Type B pancreatic cell (in vitro differentiated cells): ENCODE measurements around the gene PKNOX1. TPM values are rescaled to one million over a fixed set of nuclear protein-coding genes. Genes with fewer than 3 reads are reported as not detected.

Source experiments
- DNase-seq: peaks from one replicate; pipeline ENCODE4 v3.0.0; 2021; ENCODE audit warnings: mixed read lengths; ENCODE audit not compliant: unreplicated experiment; ENCODE audit errors: extremely low spot score
- H3K27ac Mint-ChIP-seq: 2 replicates; pipeline ENCODE4 v1.8.0; 2021; ENCODE audit warnings: mild to moderate bottlenecking, mixed read lengths
- H3K27me3 Mint-ChIP-seq: 2 replicates; pipeline ENCODE4 v1.8.0; 2021; ENCODE audit warnings: mixed read lengths
- H3K36me3 Mint-ChIP-seq: 2 replicates; pipeline ENCODE4 v1.8.0; 2021; ENCODE audit warnings: mixed read lengths
- H3K4me1 Mint-ChIP-seq: one replicate; pipeline ENCODE4 v1.8.0; 2021; ENCODE audit warnings: mixed read lengths; ENCODE audit not compliant: unreplicated experiment
- H3K4me3 Mint-ChIP-seq: 2 replicates; pipeline ENCODE4 v1.8.0; 2021; ENCODE audit warnings: mild to moderate bottlenecking, mixed read lengths
- H3K9me3 Mint-ChIP-seq: 2 replicates; pipeline ENCODE4 v1.8.0; 2021; ENCODE audit warnings: mixed read lengths
- total RNA-seq: library from RNA; stranded (reverse); gene quantifications from 2 replicates; pipeline ENCODE4 v1.2.1, GENCODE V29; 2021; ENCODE audit warnings: low replicate concordance
- TF ChIP-seq, protein P1 (sequence below): fragments of 200-600 bp; sonication (generic); conservative IDR thresholded peaks from 2 replicates; pipeline ENCODE4 v1.5.0; 2021; ENCODE audit warnings: antibody characterized with exemption, mild to moderate bottlenecking

The PKNOX1 gene
- total RNA-seq, 1 donor from 2014 or later: 25.4 TPM

DNA sequence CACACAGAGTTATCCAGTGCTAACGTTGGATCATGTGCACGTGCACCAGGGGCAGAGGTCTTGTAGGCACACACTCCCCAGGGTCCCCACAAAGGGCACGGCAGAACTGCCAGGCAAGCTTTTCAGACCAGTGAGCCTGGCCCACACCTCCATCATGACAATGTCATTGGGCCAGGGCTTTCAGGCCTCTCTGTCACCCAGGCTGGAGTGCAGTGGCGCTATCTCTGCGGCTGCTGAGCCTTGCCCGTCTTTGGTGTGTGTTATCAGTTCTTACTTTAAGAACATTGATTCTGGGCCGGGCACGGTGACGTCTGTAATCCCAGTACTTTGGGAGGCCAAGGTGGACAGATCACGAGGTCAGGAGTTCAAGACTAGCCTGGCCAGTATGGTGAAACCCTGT, 44.2 kb downstream of the PKNOX1 start:
- H3K4me1 Mint-ChIP-seq: no peaks in the 10 kb centered on the region
- H3K4me3 Mint-ChIP-seq: no peak overlapping the region
- H3K27me3 Mint-ChIP-seq: no peaks in the 10 kb centered on the region
- H3K9me3 Mint-ChIP-seq: no peaks in the 10 kb centered on the region
- TF ChIP-seq, protein P1, sequence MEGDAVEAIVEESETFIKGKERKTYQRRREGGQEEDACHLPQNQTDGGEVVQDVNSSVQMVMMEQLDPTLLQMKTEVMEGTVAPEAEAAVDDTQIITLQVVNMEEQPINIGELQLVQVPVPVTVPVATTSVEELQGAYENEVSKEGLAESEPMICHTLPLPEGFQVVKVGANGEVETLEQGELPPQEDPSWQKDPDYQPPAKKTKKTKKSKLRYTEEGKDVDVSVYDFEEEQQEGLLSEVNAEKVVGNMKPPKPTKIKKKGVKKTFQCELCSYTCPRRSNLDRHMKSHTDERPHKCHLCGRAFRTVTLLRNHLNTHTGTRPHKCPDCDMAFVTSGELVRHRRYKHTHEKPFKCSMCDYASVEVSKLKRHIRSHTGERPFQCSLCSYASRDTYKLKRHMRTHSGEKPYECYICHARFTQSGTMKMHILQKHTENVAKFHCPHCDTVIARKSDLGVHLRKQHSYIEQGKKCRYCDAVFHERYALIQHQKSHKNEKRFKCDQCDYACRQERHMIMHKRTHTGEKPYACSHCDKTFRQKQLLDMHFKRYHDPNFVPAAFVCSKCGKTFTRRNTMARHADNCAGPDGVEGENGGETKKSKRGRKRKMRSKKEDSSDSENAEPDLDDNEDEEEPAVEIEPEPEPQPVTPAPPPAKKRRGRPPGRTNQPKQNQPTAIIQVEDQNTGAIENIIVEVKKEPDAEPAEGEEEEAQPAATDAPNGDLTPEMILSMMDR: no peak
- H3K36me3 Mint-ChIP-seq: peaks cover 19% of the 10 kb centered on the region
- DNase-seq: no peak
- no peak overlapping the region for H3K27ac Mint-ChIP-seq

DNA sequence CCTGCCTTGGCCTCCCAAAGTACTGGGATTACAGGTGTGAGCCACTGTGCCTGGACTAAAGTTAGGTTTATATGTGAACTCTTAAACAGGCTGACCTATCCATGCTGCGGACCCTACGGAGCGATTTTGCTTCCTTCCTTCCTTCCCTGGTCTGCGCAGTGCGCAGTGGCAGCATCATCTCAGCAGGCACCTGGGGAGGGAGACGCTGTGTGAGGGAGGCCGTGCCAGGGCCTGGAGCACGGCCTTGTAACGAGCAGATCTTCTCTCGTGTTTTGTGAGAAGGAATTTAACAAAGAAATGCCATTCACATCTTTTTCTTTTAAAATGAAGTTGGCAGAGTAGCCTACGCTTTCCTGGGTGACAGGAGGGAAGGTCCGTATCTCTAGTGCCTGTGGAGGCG, 45.8 kb downstream of the PKNOX1 start:
- no peak overlapping the region for H3K27ac Mint-ChIP-seq
- no peaks in the 10 kb centered on the region for H3K27me3 Mint-ChIP-seq
- peaks cover 10% of the 10 kb centered on the region for H3K36me3 Mint-ChIP-seq
- TF ChIP-seq, protein P1: no peak
- no peaks in the 10 kb centered on the region for H3K9me3 Mint-ChIP-seq
- DNase-seq: no peak
- H3K4me3 Mint-ChIP-seq: no peak overlapping the region
- no peaks in the 10 kb centered on the region for H3K4me1 Mint-ChIP-seq

DNA sequence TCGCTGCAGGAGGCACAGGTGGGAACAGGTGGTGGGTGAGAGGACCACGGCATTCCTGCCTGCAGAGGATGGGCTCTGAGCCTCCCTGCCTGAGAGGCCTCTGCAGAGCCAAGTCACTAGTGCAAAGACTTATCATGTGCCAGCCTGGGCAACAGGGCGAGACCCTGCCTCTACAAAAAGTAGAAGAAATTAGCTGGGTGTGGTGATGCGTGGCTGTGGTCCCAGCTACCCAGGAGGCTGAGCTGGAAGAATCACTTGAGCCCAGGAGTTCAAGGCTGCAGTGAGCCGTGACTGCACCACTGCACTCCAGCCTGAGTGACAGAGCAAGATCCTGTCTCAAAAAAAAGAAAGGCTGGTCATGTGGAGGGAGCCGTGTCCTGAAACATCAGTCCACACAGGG, 46.4 kb downstream of the PKNOX1 start:
- no peaks in the 10 kb centered on the region for H3K27me3 Mint-ChIP-seq
- H3K4me3 Mint-ChIP-seq: no peak overlapping the region
- DNase-seq: no peak
- no peak overlapping the region for H3K27ac Mint-ChIP-seq
- H3K9me3 Mint-ChIP-seq: no peaks in the 10 kb centered on the region
- peaks cover 14% of the 10 kb centered on the region for H3K36me3 Mint-ChIP-seq
- TF ChIP-seq, protein P1: no peak
- peaks cover 3% of the 10 kb centered on the region for H3K4me1 Mint-ChIP-seq

DNA sequence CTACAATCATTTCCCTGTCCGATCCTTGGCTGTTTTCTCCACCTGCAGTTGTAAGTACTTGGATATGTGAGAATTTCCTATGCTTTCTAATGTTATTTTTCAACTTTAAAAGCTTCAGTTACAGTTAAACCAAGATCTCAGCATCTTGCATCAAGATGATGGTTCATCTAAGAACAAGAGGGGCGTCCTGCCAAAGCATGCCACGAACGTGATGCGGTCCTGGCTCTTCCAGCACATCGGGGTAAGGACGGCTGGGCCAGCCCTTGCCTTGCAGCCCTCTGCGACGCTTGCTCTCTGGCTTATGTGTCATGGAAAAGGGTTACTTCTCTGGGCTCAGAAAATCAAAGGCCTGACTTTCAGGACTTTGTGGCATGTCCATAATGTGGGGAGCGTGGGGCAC, 46.8 kb downstream of the PKNOX1 start:
- Mint-ChIP-seq H3K27ac (no peak overlapping the region), H3K36me3 (peaks cover 14% of the 10 kb centered on the region), H3K4me1 (peaks cover 3% of the 10 kb centered on the region), H3K4me3 (no peak overlapping the region), H3K9me3 (no peaks in the 10 kb centered on the region), H3K27me3 (no peaks in the 10 kb centered on the region)
- no peak for DNase-seq
- TF ChIP-seq, protein P1: no peak

DNA sequence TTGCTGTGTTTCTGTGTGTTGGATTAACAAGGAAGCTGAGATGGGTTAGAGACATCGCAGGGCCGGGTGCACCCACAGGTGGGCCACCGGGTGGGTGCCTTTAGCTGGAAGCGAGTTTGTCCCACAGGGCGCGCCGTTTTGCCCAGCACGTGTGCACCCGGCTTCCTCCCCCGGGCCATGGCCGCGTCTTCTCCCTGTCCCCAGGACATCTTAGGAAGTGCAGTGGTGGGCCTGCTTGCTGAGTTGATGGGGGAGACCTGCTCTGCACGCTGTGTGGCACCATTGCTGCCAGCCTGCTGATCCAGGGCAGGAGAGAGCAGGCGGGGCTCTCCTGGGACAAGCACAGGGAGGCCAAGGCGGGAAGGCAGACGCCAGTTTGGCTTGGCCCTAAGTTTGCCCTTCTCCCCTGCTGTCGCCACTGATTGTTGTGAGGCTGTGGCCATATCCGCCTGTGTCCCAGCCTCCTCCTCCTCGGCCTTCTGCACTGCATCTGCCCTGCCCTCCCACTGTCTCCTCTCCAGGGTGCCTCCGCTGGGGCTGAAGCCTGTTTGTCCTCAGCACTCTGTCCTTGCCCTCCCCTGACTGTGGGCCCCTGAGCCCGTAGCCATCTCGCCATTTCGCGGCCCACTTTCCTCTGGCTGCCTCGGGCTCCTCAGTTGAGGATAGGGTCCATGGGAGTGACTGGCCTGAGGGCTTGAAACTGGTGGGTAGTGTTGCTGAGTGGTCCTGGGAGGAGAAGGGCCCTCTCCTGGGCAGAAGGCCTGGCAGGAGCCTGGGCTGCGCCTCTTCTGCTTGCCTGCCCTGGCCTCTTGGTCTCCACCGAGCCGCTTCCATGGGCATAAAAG, 47.6 kb downstream of the PKNOX1 start:
- peaks cover 3% of the 10 kb centered on the region for H3K4me1 Mint-ChIP-seq
- H3K27me3 Mint-ChIP-seq: no peaks in the 10 kb centered on the region
- peaks cover 10% of the 10 kb centered on the region for H3K36me3 Mint-ChIP-seq
- TF ChIP-seq, protein P1: no peak
- H3K4me3 Mint-ChIP-seq: no peak overlapping the region
- no peak overlapping the region for H3K27ac Mint-ChIP-seq
- no peak for DNase-seq
- H3K9me3 Mint-ChIP-seq: no peaks in the 10 kb centered on the region
